Tibial artery (tissue), 4 donors: ENCODE measurements around the gene GALNT9.
A peak's percentile ranks its signal among the peaks of the same experiment; 100 is the strongest.
"Not testable (repeated sequence)": the region's sequence is repeated elsewhere in the genome, so short reads cannot be mapped to it uniquely, and the experiment has no call there.

Experiments
- DNase-seq, 2 donors: peaks; one replicate each; pipeline ENCODE4 v3.0.0-alpha.2; 2019
- H3K27ac ChIP-seq, 2 donors: fragments of 200-600 bp; sonication (generic) in 1 of 2; 1 replicate in 1 of 2; 2 replicates in 1 of 2; pipeline ENCODE4 v1.5.1; 2018 to 2019; ENCODE audit warnings: mild to moderate bottlenecking in 1 of 2
- H3K27me3 ChIP-seq, 2 donors: fragments of 200-600 bp; sonication (generic) in 1 of 2; one replicate each; pipeline versions ENCODE4 v1.5.1 to v1.6.0; 2016 to 2019
- H3K36me3 ChIP-seq, 3 donors: fragments of 200-600 bp; sonication (generic) in 2 of 3; one replicate each; pipeline ENCODE4 v1.5.1; 2016 to 2019; ENCODE audit warnings: mild to moderate bottlenecking in 2 of 3
- H3K4me1 ChIP-seq, 4 donors: fragments of 200-600 bp; sonication (generic) in 2 of 4; 1 replicate in 3 of 4; 2 replicates in 1 of 4; pipeline ENCODE4 v1.5.1; 2016 to 2019
- H3K4me3 ChIP-seq, 2 donors: fragments of 200-600 bp; sonication (generic) in 1 of 2; 1 replicate in 1 of 2; 2 replicates in 1 of 2; pipeline ENCODE4 v1.5.1; 2018 to 2019; ENCODE audit warnings: mild to moderate bottlenecking in 2 of 2
- H3K9me3 ChIP-seq, 3 donors: fragments of 200-600 bp; sonication (generic) in 1 of 3; one replicate each; pipeline ENCODE4 v1.5.1; 2016 to 2019
- intact Hi-C: fragments of 100-400 bp; cut with DNase I; formaldehyde crosslinking; loops from one replicate; pipeline ENCODE4 v1.15.0; 2023; ENCODE audit warnings: low total_unique reads
- TF ChIP-seq, protein P1 (sequence below), 2 experiments: fragments of 200-600 bp in 1 of 2; fragments of 450-650 bp in 1 of 2; IDR thresholded peaks; one replicate each; pipeline ENCODE4 v1.5.1; 2017 to 2019; ENCODE audit warnings: antibody characterized with exemption in 2 of 2, mild to moderate bottlenecking in 1 of 2, moderate library complexity in 1 of 2

The GALNT9 gene

DNA sequence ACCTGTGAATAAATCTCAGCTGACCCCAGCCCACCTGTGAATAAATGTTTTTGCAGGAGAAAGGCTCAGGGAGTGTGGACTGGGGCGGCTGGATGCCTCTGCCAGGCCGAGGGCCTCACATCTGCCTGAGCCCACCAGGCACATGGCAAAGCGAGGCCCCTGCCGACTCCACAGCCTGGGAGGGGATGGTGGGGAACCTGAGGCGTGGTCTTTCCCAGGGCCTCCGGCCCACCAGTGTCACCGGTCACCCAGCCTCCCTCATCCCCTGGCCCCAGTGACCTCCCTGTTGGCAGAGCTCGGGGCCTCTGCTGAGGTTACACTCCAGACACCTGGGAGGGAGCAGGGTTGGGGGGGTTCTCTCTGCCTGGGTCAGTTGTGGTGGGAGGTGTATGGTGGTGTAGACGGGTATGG, 177.0 kb downstream of the GALNT9 start:
- Histone ChIP-seq H3K36me3 (peaks cover 0 to 66% (median 17%) of the 10 kb centered on the region in 3 donors), H3K9me3 (no peaks in the 10 kb centered on the region), H3K27ac (no peak overlapping the region), H3K27me3 (no peaks in the 10 kb centered on the region), H3K4me1 (peaks cover 0 to 8% (median 5%) of the 10 kb centered on the region in 4 donors), H3K4me3 (no peak overlapping the region)
- peak in 1 of 2 donors; percentile 59 for DNase-seq
- intact Hi-C loops, result loop anchor here (5.0 kb wide), 1 partner anchor 260 kb away; no protein-coding TSS in a partner anchor
- TF ChIP-seq, protein P1, sequence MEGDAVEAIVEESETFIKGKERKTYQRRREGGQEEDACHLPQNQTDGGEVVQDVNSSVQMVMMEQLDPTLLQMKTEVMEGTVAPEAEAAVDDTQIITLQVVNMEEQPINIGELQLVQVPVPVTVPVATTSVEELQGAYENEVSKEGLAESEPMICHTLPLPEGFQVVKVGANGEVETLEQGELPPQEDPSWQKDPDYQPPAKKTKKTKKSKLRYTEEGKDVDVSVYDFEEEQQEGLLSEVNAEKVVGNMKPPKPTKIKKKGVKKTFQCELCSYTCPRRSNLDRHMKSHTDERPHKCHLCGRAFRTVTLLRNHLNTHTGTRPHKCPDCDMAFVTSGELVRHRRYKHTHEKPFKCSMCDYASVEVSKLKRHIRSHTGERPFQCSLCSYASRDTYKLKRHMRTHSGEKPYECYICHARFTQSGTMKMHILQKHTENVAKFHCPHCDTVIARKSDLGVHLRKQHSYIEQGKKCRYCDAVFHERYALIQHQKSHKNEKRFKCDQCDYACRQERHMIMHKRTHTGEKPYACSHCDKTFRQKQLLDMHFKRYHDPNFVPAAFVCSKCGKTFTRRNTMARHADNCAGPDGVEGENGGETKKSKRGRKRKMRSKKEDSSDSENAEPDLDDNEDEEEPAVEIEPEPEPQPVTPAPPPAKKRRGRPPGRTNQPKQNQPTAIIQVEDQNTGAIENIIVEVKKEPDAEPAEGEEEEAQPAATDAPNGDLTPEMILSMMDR (IDR thresholded peaks at IDR 0.05), result no peak

DNA sequence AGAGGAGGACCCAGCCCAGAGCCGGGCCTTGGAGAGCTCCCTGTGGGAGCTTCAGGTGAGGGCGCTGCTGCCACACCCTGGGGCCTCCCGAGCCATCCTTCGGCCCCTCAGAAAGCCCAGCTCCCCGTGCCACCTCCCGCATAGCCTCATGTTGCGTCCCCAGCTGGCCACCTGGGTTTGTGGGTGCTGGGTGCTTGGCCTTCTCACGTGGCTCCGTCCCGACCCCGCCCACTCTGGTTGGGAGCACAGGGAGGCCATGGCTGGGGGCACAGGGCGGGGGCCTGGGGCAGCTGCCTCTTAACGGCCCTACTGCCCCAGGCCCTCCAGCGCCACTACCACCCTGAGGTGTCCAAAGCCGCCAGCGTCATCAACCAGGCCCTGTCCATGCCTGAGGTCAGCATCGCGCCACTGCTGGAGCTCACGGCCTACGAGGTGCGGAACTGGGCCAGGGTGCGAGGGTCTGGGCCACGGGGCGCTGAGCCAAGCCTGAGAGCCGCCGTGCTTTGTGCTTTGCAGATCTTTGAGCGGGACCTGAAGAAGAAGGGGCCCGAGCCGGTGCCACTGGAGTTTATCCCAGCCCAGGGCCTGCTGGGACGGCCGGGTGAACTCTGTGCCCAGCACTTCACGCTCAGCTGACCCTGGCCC, 177.5 kb downstream of the GALNT9 start:
- TF ChIP-seq, protein P1 (IDR thresholded peaks at IDR 0.05), result no peak
- Histone ChIP-seq H3K36me3 (peaks cover 0 to 66% (median 15%) of the 10 kb centered on the region in 3 donors), H3K4me1 (peaks cover 0 to 8% (median 5%) of the 10 kb centered on the region in 4 donors), H3K27ac (no peak overlapping the region), H3K27me3 (no peaks in the 10 kb centered on the region), H3K4me3 (no peak overlapping the region), H3K9me3 (no peaks in the 10 kb centered on the region)
- peak in 1 of 2 donors; percentile 60 for DNase-seq
- intact Hi-C loops, result loop anchor here (5.0 kb wide), 1 partner anchor 260 kb away; no protein-coding TSS in a partner anchor

GRCh38 chr12:132151145-132151765, 178.1 kb downstream of the GALNT9 start:
- TF ChIP-seq, protein P1 (IDR thresholded peaks at IDR 0.05), result no peak
- H3K36me3 ChIP-seq, result peaks cover 0 to 66% (median 11%) of the 10 kb centered on the region in 3 donors

DNA sequence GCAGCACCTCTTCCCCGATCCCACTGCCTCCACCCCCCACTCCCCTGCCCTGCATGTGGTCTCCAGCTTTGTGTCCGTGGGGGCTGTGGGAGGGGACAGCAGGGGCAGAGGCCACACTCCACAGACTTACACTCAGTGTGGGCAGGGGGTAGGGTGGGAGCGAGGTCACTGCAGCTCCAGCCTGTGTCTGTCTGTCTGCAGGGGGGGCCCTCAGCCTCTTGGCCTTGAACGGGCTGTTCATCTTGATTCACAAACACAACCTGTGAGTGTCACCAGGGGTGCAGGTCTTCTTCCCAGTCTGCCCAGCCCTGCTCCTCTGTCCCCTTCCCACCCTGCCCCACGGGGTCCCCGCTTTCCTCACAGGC, 178.6 kb downstream of the GALNT9 start:
- TF ChIP-seq, protein P1 (IDR thresholded peaks at IDR 0.05), result no peak
- H3K36me3 ChIP-seq, result peaks cover 0 to 66% (median 11%) of the 10 kb centered on the region in 3 donors

More at GRCh38 chr12:132151145-132151765, 178.1 kb downstream of the GALNT9 start:
- Histone ChIP-seq H3K27ac (no peak overlapping the region), H3K4me3 (no peak overlapping the region), H3K9me3 (no peaks in the 10 kb centered on the region), H3K4me1 (peaks cover 0 to 8% (median 5%) of the 10 kb centered on the region in 4 donors), H3K27me3 (no peaks in the 10 kb centered on the region)
- DNase-seq, result peak in 1 of 2 donors; percentile 67
- intact Hi-C loops, result loop anchor here (5.0 kb wide), 1 partner anchor 261 kb away; no protein-coding TSS in a partner anchor

DNA sequence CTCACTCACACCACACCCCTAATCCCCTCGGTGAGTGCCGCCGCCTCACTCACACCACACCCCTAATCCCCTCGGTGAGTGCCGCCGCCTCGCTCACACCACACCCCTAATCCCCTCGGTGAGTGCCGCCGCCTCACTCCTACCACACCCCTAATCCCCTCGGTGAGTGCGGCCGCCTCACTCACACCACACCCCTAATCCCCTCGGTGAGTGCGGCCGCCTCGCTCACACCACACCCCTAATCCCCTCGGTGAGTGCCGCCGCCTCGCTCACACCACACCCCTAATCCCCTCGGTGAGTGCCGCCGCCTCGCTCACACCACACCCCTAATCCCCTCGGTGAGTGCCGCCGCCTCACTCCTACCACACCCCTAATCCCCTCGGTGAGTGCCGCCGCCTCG, 179.9 kb downstream of the GALNT9 start:
- intact Hi-C loops, H3K9me3 ChIP-seq, H3K27me3 ChIP-seq, DNase-seq, H3K4me3 ChIP-seq, H3K27ac ChIP-seq: not testable (repeated sequence)
- peaks cover 0 to 63% (median 11%) of the 10 kb centered on the region in 3 donors for H3K36me3 ChIP-seq
- H3K4me1 ChIP-seq, result peaks cover 0 to 20% (median 13%) of the 10 kb centered on the region in 4 donors

More for the DNA sequence above, 178.6 kb downstream of the GALNT9 start:
- H3K27ac ChIP-seq, result no peak overlapping the region
- H3K4me3 ChIP-seq, result no peak overlapping the region
- H3K27me3 ChIP-seq, result no peaks in the 10 kb centered on the region
- no peaks in the 10 kb centered on the region for H3K9me3 ChIP-seq
- peaks cover 0 to 8% (median 5%) of the 10 kb centered on the region in 4 donors for H3K4me1 ChIP-seq
- intact Hi-C loops, result loop anchor here (5.0 kb wide), 1 partner anchor 262 kb away; no protein-coding TSS in a partner anchor
- DNase-seq, result no peak
